AG04450 (cell line): ENCODE measurements around the gene CSNK1D. TPM values are rescaled to one million over a fixed set of nuclear protein-coding genes. Genes with fewer than 3 reads are reported as not detected.
A peak's percentile ranks its signal among the peaks of the same experiment; 100 is the strongest.

Source experiments
- CTCF ChIA-PET: fragments of 300-600, 350-600 bp; formaldehyde crosslinking; extraction: SDS; loops from one replicate; lab custom pipeline; 2022; ENCODE audit warnings: antibody characterized with exemption, inconsistent platforms; lab: Charles Lee
- POLR2A ChIA-PET: fragments of 350-600 bp; formaldehyde crosslinking; extraction: SDS; loops from one replicate; lab custom pipeline; 2021; ENCODE audit warnings: antibody characterized with exemption, inconsistent platforms; lab: Yijun Ruan, JAX
- DNase-seq: peaks from one replicate; pipeline ENCODE4 v3.0.0-alpha.2; 2011; ENCODE audit warnings: low read depth, low spot score
- H3K27ac ChIP-seq: one replicate; pipeline ENCODE4 v1.5.1; 2012; ENCODE audit warnings: low read depth, low read length, control low read depth
- H3K27me3 ChIP-seq: one replicate; pipeline ENCODE4 v1.6.0; 2012; ENCODE audit warnings: low read length; ENCODE audit not compliant: control insufficient read depth, insufficient read depth
- H3K4me3 ChIP-seq: 2 replicates; pipeline ENCODE4 v1.5.1; 2011; ENCODE audit warnings: mild to moderate bottlenecking, low read depth, low read length, control low read depth
- H3K9me3 ChIP-seq: 2 replicates; pipeline ENCODE4 v1.5.1; 2012; ENCODE audit warnings: low read length; ENCODE audit not compliant: control insufficient read depth, insufficient read depth
- polyA plus RNA-seq: library from polyadenylated mRNA; depleted of rRNA; stranded (reverse); fragments of >200 nt; gene quantifications from 2 replicates; pipeline ENCODE4 v1.2.3, GENCODE V29; 2011
- TF ChIP-seq, protein P1 (sequence below): IDR thresholded peaks from 2 replicates; pipeline ENCODE4 v1.5.1; 2011; ENCODE audit warnings: low read depth, low read length, control low read depth, inconsistent platforms

CSNK1D gene
- polyA plus RNA-seq, 1 experiment: 74.4 TPM

DNA sequence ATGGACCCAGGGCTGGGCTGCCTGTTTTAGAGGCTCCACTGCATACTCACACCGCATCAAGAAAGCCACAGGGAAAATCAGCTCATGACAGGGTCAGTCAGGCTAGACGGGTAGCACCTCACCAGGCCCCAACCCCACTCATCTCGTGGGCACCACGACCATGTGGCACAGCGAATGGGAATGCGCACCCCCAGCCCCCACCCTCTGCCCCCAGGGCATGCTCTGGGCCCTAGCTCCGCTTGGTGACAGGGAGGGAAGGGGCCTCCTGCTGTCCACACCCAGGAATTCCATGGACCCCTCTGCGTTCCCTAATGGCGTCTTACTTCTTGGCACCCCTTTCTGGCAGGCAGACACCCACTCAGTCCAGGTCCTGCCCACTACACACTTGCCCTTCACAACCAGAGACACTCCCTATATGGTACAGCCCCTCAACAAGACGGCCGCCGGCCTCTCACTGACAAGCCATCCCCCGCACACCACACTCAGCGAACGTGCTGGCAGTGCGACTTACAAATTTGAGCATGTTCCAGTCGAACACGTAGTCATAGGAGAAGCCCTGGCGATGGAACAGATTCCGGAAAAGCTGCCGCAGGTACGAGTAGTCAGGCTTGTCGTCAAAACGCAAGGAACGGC lies 22.5 kb downstream of the CSNK1D start:
- CTCF ChIA-PET: interaction anchor here (0.7 kb wide), 1 partner anchor 304 kb away, joined by 3 read pairs; no protein-coding TSS in a partner anchor
- Histone ChIP-seq H3K27me3 (no peaks in the 10 kb centered on the region), H3K9me3 (peaks cover 19% of the 10 kb centered on the region), H3K27ac (no peak overlapping the region), H3K4me3 (no peak overlapping the region)
- TF ChIP-seq, protein P1, sequence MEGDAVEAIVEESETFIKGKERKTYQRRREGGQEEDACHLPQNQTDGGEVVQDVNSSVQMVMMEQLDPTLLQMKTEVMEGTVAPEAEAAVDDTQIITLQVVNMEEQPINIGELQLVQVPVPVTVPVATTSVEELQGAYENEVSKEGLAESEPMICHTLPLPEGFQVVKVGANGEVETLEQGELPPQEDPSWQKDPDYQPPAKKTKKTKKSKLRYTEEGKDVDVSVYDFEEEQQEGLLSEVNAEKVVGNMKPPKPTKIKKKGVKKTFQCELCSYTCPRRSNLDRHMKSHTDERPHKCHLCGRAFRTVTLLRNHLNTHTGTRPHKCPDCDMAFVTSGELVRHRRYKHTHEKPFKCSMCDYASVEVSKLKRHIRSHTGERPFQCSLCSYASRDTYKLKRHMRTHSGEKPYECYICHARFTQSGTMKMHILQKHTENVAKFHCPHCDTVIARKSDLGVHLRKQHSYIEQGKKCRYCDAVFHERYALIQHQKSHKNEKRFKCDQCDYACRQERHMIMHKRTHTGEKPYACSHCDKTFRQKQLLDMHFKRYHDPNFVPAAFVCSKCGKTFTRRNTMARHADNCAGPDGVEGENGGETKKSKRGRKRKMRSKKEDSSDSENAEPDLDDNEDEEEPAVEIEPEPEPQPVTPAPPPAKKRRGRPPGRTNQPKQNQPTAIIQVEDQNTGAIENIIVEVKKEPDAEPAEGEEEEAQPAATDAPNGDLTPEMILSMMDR: no peak
- DNase-seq: no peak
- POLR2A ChIA-PET: interaction anchor here (0.7 kb wide), 2 partner anchors 16 to 35 kb away, joined by 5 to 7 read pairs; no protein-coding TSS in a partner anchor

DNA sequence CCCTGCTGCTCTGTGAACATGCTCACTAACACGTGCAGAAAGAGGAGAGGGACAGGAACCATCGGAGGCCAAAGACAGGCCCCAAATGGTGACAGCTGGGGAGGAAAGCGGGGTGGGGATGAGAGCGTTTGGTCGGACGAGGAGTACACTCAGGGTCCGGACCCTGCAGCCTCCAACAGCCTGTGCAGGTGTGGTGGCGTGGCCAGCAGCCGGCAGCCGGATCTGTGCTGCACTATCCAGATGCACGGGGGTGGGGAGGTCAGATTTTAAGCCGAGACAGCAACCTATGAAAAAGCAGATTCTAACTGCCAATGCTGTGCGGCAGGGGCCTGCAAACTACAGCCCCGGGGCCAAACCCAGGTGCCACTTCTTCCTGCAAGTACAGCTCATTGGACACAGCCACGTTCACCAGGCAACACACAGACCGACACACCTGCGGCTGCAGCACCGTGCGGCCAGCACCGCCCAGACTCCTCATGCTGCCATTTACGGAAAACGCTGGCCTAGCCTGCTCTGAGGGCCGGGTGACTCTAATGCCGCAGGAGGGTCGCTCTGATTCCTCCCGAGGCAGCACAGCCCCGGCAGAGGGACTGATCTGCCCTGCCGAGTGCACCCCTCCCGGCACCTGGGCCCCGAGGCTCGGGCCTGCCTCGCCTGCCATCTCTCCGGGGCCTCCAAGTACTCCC lies 23.5 kb downstream of the CSNK1D start:
- Histone ChIP-seq H3K27ac (no peak overlapping the region), H3K4me3 (no peak overlapping the region), H3K27me3 (no peaks in the 10 kb centered on the region), H3K9me3 (peaks cover 12% of the 10 kb centered on the region; the same call in 1 of the 2 replicates)
- POLR2A ChIA-PET: no interaction called here
- TF ChIP-seq, protein P1: no peak
- CTCF ChIA-PET: interaction anchor here (0.7 kb wide), 1 partner anchor 305 kb away, joined by 3 read pairs; no protein-coding TSS in a partner anchor
- no peak for DNase-seq

DNA sequence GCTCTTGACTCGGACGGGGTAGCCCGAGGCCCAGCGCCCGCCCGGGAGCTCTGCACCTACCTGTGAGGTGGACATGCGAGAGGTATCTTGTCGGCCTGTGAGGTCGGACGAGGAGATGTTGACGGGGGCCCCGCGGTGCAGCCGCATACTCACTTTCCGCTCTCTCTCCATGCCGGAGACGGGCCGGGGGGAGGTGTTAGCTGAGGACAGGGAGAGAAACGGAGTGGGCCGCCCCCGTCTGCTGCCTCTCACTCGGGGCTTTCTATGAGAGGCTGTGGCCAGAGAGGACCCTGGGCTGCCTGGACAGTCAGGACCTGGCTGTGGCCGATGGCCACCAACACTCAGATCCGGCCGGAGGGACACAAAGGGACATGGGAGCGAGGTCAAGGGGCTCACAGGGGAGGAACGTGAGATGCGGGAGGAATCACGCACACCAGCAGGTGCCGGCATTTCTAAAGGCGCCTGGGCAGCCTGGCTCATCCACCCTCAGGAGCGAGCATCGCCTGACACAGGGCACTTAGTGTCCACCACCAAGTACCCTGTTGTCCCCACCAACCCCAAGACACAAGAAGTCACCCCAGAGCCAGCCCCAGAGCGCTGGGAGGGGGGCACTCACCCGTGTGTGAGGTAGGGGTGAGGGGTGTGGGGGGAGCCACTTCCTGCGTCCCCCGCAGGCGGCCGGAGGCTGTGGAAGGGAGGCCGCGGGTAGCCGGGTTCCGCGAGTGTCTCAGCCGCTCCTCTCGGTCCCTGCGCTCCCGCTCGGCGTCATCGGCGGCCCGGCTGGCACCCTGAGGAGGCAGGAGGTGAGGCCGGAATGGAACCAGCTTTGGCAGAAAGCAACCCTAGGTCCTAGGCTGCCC lies 24.5 kb downstream of the CSNK1D start:
- Histone ChIP-seq H3K9me3 (peaks cover 4% of the 10 kb centered on the region; the same call in 1 of the 2 replicates), H3K27ac (no peak overlapping the region), H3K4me3 (no peak overlapping the region), H3K27me3 (no peaks in the 10 kb centered on the region)
- ChIA-PET CTCF (no interaction called here), POLR2A (no interaction called here)
- no peak for DNase-seq
- TF ChIP-seq, protein P1: no peak

DNA sequence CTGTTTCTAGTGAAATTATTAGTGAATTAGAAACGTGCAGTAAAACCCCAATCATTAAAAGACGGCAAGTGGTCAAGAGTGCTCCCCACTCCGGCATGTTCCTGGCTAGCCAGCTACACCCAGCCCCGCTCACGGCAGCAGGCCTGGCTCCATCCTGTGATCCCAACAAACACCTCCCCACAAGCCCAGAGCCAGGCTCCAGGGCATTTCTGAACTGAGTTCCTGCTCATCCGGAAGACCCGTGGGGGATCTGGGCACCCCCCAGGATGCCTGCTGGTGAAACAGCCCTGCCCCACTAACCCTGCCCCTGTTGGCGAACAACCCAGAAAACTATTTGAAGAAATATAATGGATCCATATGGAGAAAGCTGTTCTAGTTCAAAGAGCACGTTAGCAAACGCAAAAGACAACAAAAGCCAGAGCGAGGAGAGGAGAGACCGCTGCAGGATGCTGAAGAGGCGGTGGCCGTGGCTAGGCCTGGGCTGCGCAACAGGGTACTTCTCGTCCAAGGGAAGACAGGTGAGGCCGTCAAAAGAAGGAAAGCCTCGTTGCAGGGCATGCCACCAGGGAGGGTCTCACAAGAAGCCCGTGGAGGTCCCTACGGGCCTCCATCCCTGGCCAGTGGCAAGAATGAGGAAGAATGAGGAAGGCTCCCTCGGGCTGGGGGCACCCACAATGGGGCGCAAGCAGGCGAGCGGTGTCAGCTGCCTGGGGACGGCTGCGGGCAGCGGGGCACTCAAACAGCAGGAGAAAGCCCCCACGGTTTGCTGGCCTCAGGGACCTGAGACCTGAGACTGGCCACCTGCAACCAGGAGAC lies 25.4 kb downstream of the CSNK1D start:
- CTCF ChIA-PET: no interaction called here
- Histone ChIP-seq H3K27ac (peak overlapping the region; percentile 39), H3K9me3 (peaks cover 8% of the 10 kb centered on the region; the same call in 1 of the 2 replicates), H3K27me3 (no peaks in the 10 kb centered on the region), H3K4me3 (no peak overlapping the region)
- POLR2A ChIA-PET: no interaction called here
- TF ChIP-seq, protein P1: no peak
- DNase-seq: no peak
